CD4-positive, alpha-beta memory T cell (primary cell): ENCODE results near the gene MALAT1. TPM values are rescaled to one million over a fixed set of nuclear protein-coding genes. Genes with fewer than 3 reads are reported as not detected.

ENCODE experiments used
- CTCF ChIA-PET: fragments of 350-600 bp; sonication (Branson Sonifier 250); formaldehyde crosslinking; loops from one replicate; lab custom pipeline; 2021; ENCODE audit warnings: inconsistent platforms; ENCODE audit not compliant: partially characterized antibody; lab: Charles Lee
- POLR2A ChIA-PET: fragments of 350-600 bp; sonication (Branson Sonifier 250); formaldehyde crosslinking; loops from one replicate; lab custom pipeline; 2021; ENCODE audit not compliant: partially characterized antibody; lab: Charles Lee
- DNase-seq, 5 donors: peaks; one replicate each; pipeline versions ENCODE4 v3.0.0 to v3.0.0-alpha.2; 2020 to 2022; ENCODE audit warnings: mixed read lengths in 1 of 5
- H3K27ac ChIP-seq: one replicate; pipeline ENCODE4 v1.7.0; 2013; ENCODE audit warnings: low read depth, low read length
- H3K27me3 ChIP-seq: 2 replicates; pipeline ENCODE4 v1.7.0; 2013; ENCODE audit warnings: mild to moderate bottlenecking, low read length, moderate library complexity; ENCODE audit not compliant: insufficient read depth
- H3K36me3 ChIP-seq: 2 replicates; pipeline ENCODE4 v1.7.0; 2013; ENCODE audit warnings: mild to moderate bottlenecking, low read length, moderate library complexity; ENCODE audit not compliant: insufficient read depth
- H3K4me1 ChIP-seq: 2 replicates; pipeline ENCODE4 v1.7.0; 2013; ENCODE audit warnings: mild to moderate bottlenecking, low read length, moderate library complexity; ENCODE audit not compliant: insufficient read depth
- H3K4me3 ChIP-seq, 2 donors: one replicate each; pipeline ENCODE4 v1.7.0; 2013; ENCODE audit warnings: low read length in 2 of 2, mild to moderate bottlenecking in 1 of 2
- H3K9me3 ChIP-seq, 2 donors: one replicate each; pipeline ENCODE4 v1.7.0; 2013; ENCODE audit warnings: low read length in 2 of 2, control low read depth in 1 of 2; ENCODE audit not compliant: control insufficient read depth in 1 of 2
- H3K27ac Mint-ChIP-seq, 7 donors: one replicate each; pipeline ENCODE4 v1.8.0; 2020 to 2021; ENCODE audit warnings: mixed read lengths in 7 of 7, mild to moderate bottlenecking in 6 of 7, inconsistent platforms in 3 of 7, moderate library complexity in 3 of 7
- H3K27me3 Mint-ChIP-seq, 2 donors: one replicate each; pipeline ENCODE4 v1.8.0; 2020 to 2021; ENCODE audit warnings: mixed read lengths in 2 of 2
- H3K36me3 Mint-ChIP-seq, 2 donors: one replicate each; pipeline ENCODE4 v1.8.0; 2020 to 2021; ENCODE audit warnings: mixed read lengths in 2 of 2, inconsistent platforms in 1 of 2, mild to moderate bottlenecking in 1 of 2
- H3K4me1 Mint-ChIP-seq, 4 donors: one replicate each; pipeline ENCODE4 v1.8.0; 2020 to 2021; ENCODE audit warnings: mixed read lengths in 4 of 4, mild to moderate bottlenecking in 1 of 4
- H3K4me3 Mint-ChIP-seq, 8 donors: one replicate each; pipeline ENCODE4 v1.8.0; 2020 to 2021; ENCODE audit warnings: mixed read lengths in 8 of 8, mild to moderate bottlenecking in 7 of 8, moderate library complexity in 6 of 8, inconsistent platforms in 3 of 8
- H3K9me3 Mint-ChIP-seq, 8 donors: one replicate each; pipeline ENCODE4 v1.8.0; 2020 to 2021; ENCODE audit warnings: mixed read lengths in 8 of 8, mild to moderate bottlenecking in 5 of 8, inconsistent platforms in 3 of 8, moderate library complexity in 1 of 8
- intact Hi-C: fragments of 100-400 bp; cut with micrococcal nuclease; formaldehyde crosslinking; loops from one replicate; pipeline ENCODE4 v1.15.1; 2023
- polyA plus RNA-seq, 2 donors: library from polyadenylated mRNA; unstranded; fragments of 300-500 nt; fragmentation: Illumina TruSeq; gene quantifications; one replicate each; pipeline ENCODE4 v1.2.3, GENCODE V29; 2021
- total RNA-seq, 2 experiments: library from RNA; stranded (reverse); gene quantifications; one replicate each; pipeline ENCODE4 v1.2.3, GENCODE V29; 2021

MALAT1 gene
- total and polyA plus RNA-seq, 4 experiments from 2014 or later = 2,969 to 29,932 (median 16,273) TPM

- peak overlapping the region; percentile 54 to 92 (median 80) for H3K4me3 Mint-ChIP-seq
- ChIA-PET CTCF (interaction anchor here (1.0 to 7.9 kb wide), 6 partner anchors 6 to 46 kb away, joined by 3 to 124 read pairs (median 16); partner anchors contain the start of gene FAM89B), POLR2A (interaction anchor here (0.9 to 10.5 kb wide), 16 partner anchors 9 to 312 kb away, joined by 3 to 181 read pairs (median 8); partner anchors contain the start of genes FAM89B, LTBP3, MAP3K11 and PCNX3)
- H3K9me3 Mint-ChIP-seq = no peaks in the 10 kb centered on the region
- no peaks in the 10 kb centered on the region for H3K27me3 Mint-ChIP-seq
- H3K36me3 ChIP-seq = peaks cover 7% of the 10 kb centered on the region
- H3K4me1 Mint-ChIP-seq = peaks cover 37 to 69% (median 49%) of the 10 kb centered on the region in 4 donors
- H3K36me3 Mint-ChIP-seq = peaks cover 16 to 25% of the 10 kb centered on the region in 2 donors
- H3K27ac ChIP-seq = peak overlapping the region; percentile 59
- peaks cover 54% of the 10 kb centered on the region for H3K4me1 ChIP-seq
- intact Hi-C loops = no loop called here
- H3K4me3 ChIP-seq = peak overlapping the region in 1 of 2 donors; percentile 41
- H3K27ac Mint-ChIP-seq = peak overlapping the region; percentile 81 to 97 (median 92)
- no peaks in the 10 kb centered on the region for H3K9me3 ChIP-seq
- H3K27me3 ChIP-seq = no peaks in the 10 kb centered on the region
- peak in 3 of 5 donors; percentile 34 to 58 (median 55) for DNase-seq
Observed at GRCh38 chr11:65547446-65548125, 48.7 kb downstream of the MALAT1 start.

- peaks cover 7% of the 10 kb centered on the region for H3K36me3 ChIP-seq
- Mint-ChIP-seq H3K4me1 (peaks cover 37 to 77% (median 55%) of the 10 kb centered on the region in 4 donors), H3K9me3 (no peaks in the 10 kb centered on the region), H3K36me3 (peaks cover 16 to 22% of the 10 kb centered on the region in 2 donors), H3K27ac (peak overlapping the region; percentile 72 to 93 (median 84)), H3K27me3 (no peaks in the 10 kb centered on the region), H3K4me3 (peak overlapping the region in 7 of 8 donors; percentile 25 to 92 (median 61))
- peak in 1 of 5 donors; percentile 8 for DNase-seq
- H3K27ac ChIP-seq = peak overlapping the region; percentile 2
- H3K27me3 ChIP-seq = no peaks in the 10 kb centered on the region
- H3K9me3 ChIP-seq = no peaks in the 10 kb centered on the region
- intact Hi-C loops = no loop called here
- peaks cover 60% of the 10 kb centered on the region for H3K4me1 ChIP-seq
- POLR2A ChIA-PET = interaction anchor here (0.7 to 10.5 kb wide), 9 partner anchors 8 to 49 kb away, joined by 3 to 181 read pairs (median 6); partner anchors contain the start of genes FAM89B, SCYL1 and ZNRD2
- H3K4me3 ChIP-seq = no peak overlapping the region
- CTCF ChIA-PET = interaction anchor here (0.6 to 6.6 kb wide), 5 partner anchors 7 to 45 kb away, joined by 3 to 71 read pairs (median 6); partner anchors contain the start of gene FAM89B
Observed at GRCh38 chr11:65548395-65548794, 49.5 kb downstream of the MALAT1 start.

GRCh38 chr11:65549096-65549495 lies 50.3 kb downstream of the MALAT1 start:
- ChIA-PET POLR2A (interaction anchor here (1.2 to 10.5 kb wide), 8 partner anchors 8 to 47 kb away, joined by 3 to 181 read pairs (median 6); partner anchors contain the start of genes FAM89B, SCYL1 and ZNRD2), CTCF (interaction anchor here (1.4 to 6.6 kb wide), 3 partner anchors 8 to 45 kb away, joined by 6 to 71 read pairs (median 7); partner anchors contain the start of gene FAM89B)
- Histone ChIP-seq H3K27me3 (no peaks in the 10 kb centered on the region), H3K9me3 (no peaks in the 10 kb centered on the region), H3K4me1 (peaks cover 67% of the 10 kb centered on the region), H3K27ac (no peak overlapping the region), H3K36me3 (peaks cover 7% of the 10 kb centered on the region), H3K4me3 (no peak overlapping the region)
- H3K36me3 Mint-ChIP-seq = peaks cover 16 to 20% of the 10 kb centered on the region in 2 donors
- intact Hi-C loops = no loop called here
- peak overlapping the region in 1 of 8 donors; percentile 41 for H3K4me3 Mint-ChIP-seq
- H3K4me1 Mint-ChIP-seq = peaks cover 37 to 77% (median 55%) of the 10 kb centered on the region in 4 donors
- no peaks in the 10 kb centered on the region for H3K27me3 Mint-ChIP-seq
- no peak for DNase-seq
- H3K27ac Mint-ChIP-seq = peak overlapping the region; percentile 10 to 93 (median 86)
- no peaks in the 10 kb centered on the region for H3K9me3 Mint-ChIP-seq

GRCh38 chr11:65551572-65552387 lies 52.9 kb downstream of the MALAT1 start:
- H3K9me3 ChIP-seq = no peaks in the 10 kb centered on the region
- ChIA-PET CTCF (interaction anchor here (0.7 to 6.6 kb wide), 14 partner anchors 7 to 49 kb away, joined by 3 to 71 read pairs (median 6); partner anchors contain the start of genes FAM89B, LTBP3 and ZNRD2), POLR2A (interaction anchor here (0.6 to 18.2 kb wide), 17 partner anchors 8 to 693 kb away, joined by 3 to 403 read pairs (median 4); partner anchors contain the start of genes EHBP1L1, FAM89B, MALAT1 and NEAT1)
- Mint-ChIP-seq H3K27ac (peak overlapping the region; percentile 77 to 92 (median 89)), H3K27me3 (no peaks in the 10 kb centered on the region), H3K4me3 (peak overlapping the region in 7 of 8 donors; percentile 17 to 65 (median 50)), H3K4me1 (peaks cover 47 to 84% (median 66%) of the 10 kb centered on the region in 4 donors), H3K36me3 (peaks cover 16 to 17% of the 10 kb centered on the region in 2 donors), H3K9me3 (no peaks in the 10 kb centered on the region)
- no peak overlapping the region for H3K27ac ChIP-seq
- no peaks in the 10 kb centered on the region for H3K27me3 ChIP-seq
- H3K4me3 ChIP-seq = no peak overlapping the region
- peak; percentile 56 to 65 (median 61) for DNase-seq
- H3K36me3 ChIP-seq = peaks cover 7% of the 10 kb centered on the region
- intact Hi-C loops = loop anchor here (1.0 kb wide), 1 partner anchor 11 kb away; no protein-coding TSS in a partner anchor
- peaks cover 77% of the 10 kb centered on the region for H3K4me1 ChIP-seq

GRCh38 chr11:65552388-65552951 lies 53.6 kb downstream of the MALAT1 start:
- no peaks in the 10 kb centered on the region for H3K27me3 Mint-ChIP-seq
- intact Hi-C loops = loop anchor here (1.0 kb wide), 1 partner anchor 12 kb away; no protein-coding TSS in a partner anchor
- no peaks in the 10 kb centered on the region for H3K9me3 Mint-ChIP-seq
- H3K4me3 ChIP-seq = no peak overlapping the region
- peak in 1 of 5 donors; percentile 37 for DNase-seq
- H3K27me3 ChIP-seq = no peaks in the 10 kb centered on the region
- H3K4me1 Mint-ChIP-seq = peaks cover 47 to 84% (median 68%) of the 10 kb centered on the region in 4 donors
- peaks cover 77% of the 10 kb centered on the region for H3K4me1 ChIP-seq
- ChIA-PET POLR2A (interaction anchor here (0.6 to 18.2 kb wide), 14 partner anchors 8 to 693 kb away, joined by 3 to 403 read pairs (median 4); partner anchors contain the start of genes EHBP1L1, FAM89B, MALAT1 and NEAT1), CTCF (interaction anchor here (0.7 to 6.6 kb wide), 11 partner anchors 9 to 50 kb away, joined by 3 to 71 read pairs (median 7); partner anchors contain the start of genes FAM89B and ZNRD2)
- peaks cover 16% of the 10 kb centered on the region in 2 donors for H3K36me3 Mint-ChIP-seq
- H3K27ac ChIP-seq = peak overlapping the region; percentile 3
- no peaks in the 10 kb centered on the region for H3K9me3 ChIP-seq
- peaks cover 7% of the 10 kb centered on the region for H3K36me3 ChIP-seq
- peak overlapping the region in 7 of 8 donors; percentile 13 to 65 (median 50) for H3K4me3 Mint-ChIP-seq
- H3K27ac Mint-ChIP-seq = peak overlapping the region; percentile 77 to 92 (median 89)
